ENCODE results near the gene TFEB.

GRCh38 chr6:41668968-41669367 lies 66.4 kb downstream of the TFEB start:
- TF ChIP-seq CTCF (IDR thresholded peaks at IDR 0.05) (no peak), POLR2A (IDR thresholded peaks at IDR 0.05) (no peak)

All from ovary (tissue), 3 donors.